GM18517 (cell line): ENCODE results near the gene KIF25.

ENCODE experiments used
- ATAC-seq: cut with Tn5 transposase; IDR thresholded peaks from one replicate; pipeline ENCODE4 v1.9.1; 2021; ENCODE audit warnings: mild to moderate bottlenecking, moderate library complexity; ENCODE audit not compliant: unreplicated experiment

KIF25 gene

GRCh38 chr6:168015482-168016175 is 18.2 kb downstream of the KIF25 start:
- ATAC-seq: no peak

- no peak for ATAC-seq
Observed at GRCh38 chr6:168016176-168016620, 18.7 kb downstream of the KIF25 start.

- ATAC-seq: no peak
Observed at GRCh38 chr6:168016721-168017525, 19.5 kb downstream of the KIF25 start.

- ATAC-seq: no peak
Observed at GRCh38 chr6:168017629-168018028, 20.2 kb downstream of the KIF25 start.

- no peak for ATAC-seq
Observed at GRCh38 chr6:168018664-168019063, 21.2 kb downstream of the KIF25 start.

- ATAC-seq: no peak
Observed at GRCh38 chr6:168020242-168020641, 22.8 kb downstream of the KIF25 start.

- no peak for ATAC-seq
Observed at GRCh38 chr6:168021581-168021980, 24.1 kb downstream of the KIF25 start.

GRCh38 chr6:168022488-168023321 is 25.2 kb downstream of the KIF25 start:
- ATAC-seq: no peak

GRCh38 chr6:168024951-168025510 is 27.6 kb downstream of the KIF25 start:
- no peak for ATAC-seq

- no peak for ATAC-seq
Observed at GRCh38 chr6:168025831-168026710, 28.6 kb downstream of the KIF25 start.

GRCh38 chr6:168026925-168027324 is 29.5 kb downstream of the KIF25 start:
- no peak for ATAC-seq

GRCh38 chr6:168027521-168027920 is 30.1 kb downstream of the KIF25 start:
- ATAC-seq: no peak

GRCh38 chr6:168028181-168028580 is 30.7 kb downstream of the KIF25 start:
- no peak for ATAC-seq

- ATAC-seq: no peak
Observed at GRCh38 chr6:168029459-168030217, 32.2 kb downstream of the KIF25 start.

GRCh38 chr6:168030218-168030746 is 32.8 kb downstream of the KIF25 start:
- ATAC-seq: no peak

- no peak for ATAC-seq
Observed at GRCh38 chr6:168030908-168031307, 33.4 kb downstream of the KIF25 start.

- ATAC-seq: no peak
Observed at GRCh38 chr6:168031411-168031971, 34.0 kb downstream of the KIF25 start.

GRCh38 chr6:168032005-168032760 is 34.7 kb downstream of the KIF25 start:
- ATAC-seq: no peak
